ENCODE data around the gene UBE2V1.
A peak's percentile ranks its signal among the peaks of the same experiment; 100 is the strongest.
"Not testable (repeated sequence)": the region's sequence is repeated elsewhere in the genome, so short reads cannot be mapped to it uniquely, and the experiment has no call there.

Gene UBE2V1

DNA sequence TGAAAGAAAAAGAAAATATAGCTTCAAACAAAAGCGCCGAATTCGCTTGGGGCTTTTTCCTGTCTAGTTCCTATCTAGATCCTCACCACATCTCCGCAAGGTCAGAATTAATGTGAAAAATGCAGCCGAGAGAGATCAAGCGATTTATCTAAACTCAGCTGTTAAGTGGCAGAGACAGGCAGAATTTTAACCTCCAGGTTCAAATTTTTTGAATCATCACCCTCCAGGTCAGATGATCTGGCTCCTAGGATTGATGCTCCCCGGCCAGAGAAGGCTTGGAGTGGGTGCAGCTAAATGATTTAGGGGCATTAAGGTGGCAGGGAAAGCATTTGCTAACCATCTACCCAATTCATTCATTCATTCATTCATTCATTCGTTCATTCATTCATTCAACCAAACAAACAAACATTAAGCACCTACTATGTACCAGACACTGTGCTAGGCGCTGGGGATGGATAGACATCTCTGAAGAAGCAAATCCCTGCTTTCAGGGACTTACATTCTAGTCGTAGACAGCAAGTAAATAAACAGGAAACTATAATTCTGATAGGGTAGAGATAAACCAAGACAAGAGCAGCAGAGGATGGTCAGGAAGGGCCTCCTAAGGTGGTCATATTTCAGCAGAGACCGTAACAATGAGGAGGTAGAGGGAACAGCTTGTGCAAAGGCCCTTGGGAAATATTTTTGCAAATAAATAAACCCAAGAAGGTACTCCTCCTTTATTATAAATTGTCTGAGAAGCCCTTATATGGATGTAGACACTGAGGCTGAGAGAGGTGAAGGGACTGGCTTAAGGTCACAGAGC is 672 bp upstream of the UBE2V1 start:
- DNase-seq = no peak

DNA sequence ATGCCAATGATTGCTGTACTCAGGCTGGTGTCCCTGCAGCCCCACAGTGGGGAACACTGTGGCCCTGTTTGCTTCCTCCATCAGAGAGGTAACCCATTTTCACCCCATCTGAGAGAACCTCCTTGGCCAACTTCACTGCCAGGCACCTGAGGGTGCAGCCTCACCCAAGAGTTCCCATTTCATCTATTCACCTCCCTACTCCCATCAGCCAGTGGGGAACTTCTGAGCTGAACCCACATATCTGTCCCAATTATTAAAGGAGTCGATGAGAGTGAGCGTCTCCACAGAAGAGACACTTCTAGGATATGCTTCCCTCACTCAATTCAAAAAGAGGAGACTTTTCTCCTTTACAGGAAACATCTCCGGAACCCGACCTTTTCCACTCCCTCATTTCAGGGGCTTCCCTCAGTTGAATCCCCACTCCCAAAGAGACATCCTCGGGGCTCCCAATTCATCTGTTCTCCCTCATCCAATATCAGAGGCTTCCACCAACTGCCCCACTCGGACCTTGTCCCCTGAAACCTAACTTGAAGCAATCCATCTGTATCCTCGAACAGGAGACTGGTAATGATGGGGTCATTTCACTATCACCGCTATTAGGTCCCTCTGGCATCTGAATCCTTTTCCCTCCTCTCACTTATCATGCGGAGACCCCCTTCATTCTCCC is 988 bp downstream of the UBE2V1 start:
- DNase-seq = no peak

DNA sequence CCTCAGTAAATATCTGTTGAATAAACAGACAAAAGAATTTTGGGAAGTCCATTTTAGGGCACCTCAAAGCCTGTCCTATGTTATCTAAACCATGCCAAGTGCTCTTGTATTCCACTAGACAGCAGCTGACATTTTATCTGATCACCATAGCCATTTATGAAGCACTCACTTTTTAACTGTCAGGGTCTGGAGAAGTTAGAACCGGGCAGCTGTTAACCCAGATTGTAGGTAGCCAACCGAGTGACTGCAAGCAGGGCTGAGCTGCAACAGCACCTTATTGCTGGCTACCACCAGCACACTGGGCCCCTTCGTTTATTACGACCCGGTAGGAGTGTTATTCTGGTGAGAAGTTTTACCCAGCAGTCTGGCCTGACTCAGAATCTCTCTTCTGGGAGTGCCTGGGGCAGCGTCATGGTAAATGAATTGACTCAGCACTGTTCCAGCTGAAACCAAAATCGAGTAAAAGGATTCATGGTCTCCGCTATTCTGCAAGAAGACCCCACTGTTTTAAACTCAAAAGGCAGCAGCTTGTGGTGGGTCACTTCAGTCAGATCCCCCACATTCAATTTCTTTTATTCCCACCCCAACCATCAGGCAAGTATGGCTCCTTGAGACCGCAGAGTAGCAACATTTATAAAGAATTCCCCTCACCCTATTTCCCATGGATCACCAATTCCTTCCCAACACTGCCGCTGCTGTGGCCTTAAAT is 1.7 kb downstream of the UBE2V1 start:
- DNase-seq = no peak

DNA sequence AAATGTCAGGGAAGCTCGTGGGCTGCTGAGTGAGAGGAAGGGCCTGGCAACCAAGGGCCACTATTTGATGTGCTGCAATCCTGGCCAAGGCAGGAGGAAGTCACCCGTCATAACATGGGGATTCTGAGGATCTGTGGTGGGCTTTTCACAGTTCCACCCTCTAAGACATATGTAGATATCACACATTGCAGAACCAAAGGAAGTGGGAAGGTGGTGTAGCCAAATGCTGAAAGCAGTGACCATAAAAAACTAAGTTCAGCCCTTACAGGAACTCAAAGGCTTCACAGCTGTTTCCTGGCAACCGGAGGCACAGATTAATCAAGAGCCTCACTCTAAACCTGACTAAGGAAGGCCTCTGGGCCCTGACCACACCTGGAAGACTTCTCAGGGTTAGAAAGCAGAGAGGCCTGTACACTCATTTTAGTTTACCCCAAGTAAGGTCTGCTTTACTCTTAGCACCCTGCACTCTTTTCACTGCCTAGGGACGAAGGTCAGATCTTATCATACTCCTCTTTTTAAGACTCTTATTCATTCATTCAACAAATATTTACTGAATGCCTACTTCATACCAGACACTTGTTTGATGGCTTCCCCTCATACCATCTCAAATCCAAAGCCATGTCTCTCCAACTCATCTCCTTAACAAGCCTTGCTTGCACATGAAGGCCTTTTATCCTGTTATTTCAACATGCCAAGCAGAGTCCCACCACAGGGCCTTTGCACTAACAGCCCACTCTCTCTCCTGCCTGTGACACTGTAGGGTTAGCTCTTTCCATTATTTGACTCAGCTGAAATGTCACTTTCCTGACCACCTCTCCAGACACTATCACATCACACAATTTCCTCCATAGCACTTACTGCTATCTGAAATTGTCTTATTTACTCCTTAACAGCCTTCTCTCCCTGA is 2.6 kb downstream of the UBE2V1 start:
- peak; percentile 68 to 87 for DNase-seq

GRCh38 chr20:50108556-50109235 is 4.3 kb downstream of the UBE2V1 start:
- DNase-seq = no peak

- no peak for DNase-seq
These were observed 5.1 kb downstream of the UBE2V1 start for GRCh38 chr20:50107796-50108331.

DNA sequence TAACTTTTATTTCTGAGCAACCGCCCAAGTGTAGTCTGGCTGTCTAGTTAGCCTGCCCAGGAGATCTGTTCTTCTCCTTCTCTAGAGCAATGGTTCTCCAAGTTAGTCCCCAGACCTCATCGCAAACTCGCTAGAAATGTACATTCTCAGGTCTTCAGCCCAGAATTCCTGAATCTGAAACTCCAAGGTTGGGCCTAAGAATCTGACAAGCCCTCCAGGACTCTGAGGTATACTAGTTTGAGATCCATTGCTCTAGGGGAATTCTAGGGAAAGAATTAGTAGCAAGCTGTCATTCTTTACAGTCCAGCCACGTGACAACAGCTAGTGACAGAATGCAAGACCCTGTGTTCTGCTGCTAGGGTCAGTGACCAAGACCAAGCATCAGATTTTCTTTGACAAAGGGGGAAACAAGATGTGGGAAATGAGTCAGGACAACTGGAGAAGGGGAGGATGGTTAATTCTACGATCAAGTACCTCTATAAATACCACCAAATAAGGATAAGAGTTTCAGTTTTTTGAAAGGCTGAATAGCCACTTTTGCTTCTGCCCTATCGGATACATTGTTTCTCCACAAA is 5.8 kb downstream of the UBE2V1 start:
- no peak for DNase-seq

- not testable (repeated sequence) for DNase-seq
These were observed 6.3 kb downstream of the UBE2V1 start for GRCh38 chr20:50106669-50107068.

- DNase-seq = peak; percentile 63 to 83
These were observed 9.4 kb downstream of the UBE2V1 start for GRCh38 chr20:50103464-50104107.

- not testable (repeated sequence) for DNase-seq
These were observed 10.4 kb downstream of the UBE2V1 start for GRCh38 chr20:50102551-50102950.

DNA sequence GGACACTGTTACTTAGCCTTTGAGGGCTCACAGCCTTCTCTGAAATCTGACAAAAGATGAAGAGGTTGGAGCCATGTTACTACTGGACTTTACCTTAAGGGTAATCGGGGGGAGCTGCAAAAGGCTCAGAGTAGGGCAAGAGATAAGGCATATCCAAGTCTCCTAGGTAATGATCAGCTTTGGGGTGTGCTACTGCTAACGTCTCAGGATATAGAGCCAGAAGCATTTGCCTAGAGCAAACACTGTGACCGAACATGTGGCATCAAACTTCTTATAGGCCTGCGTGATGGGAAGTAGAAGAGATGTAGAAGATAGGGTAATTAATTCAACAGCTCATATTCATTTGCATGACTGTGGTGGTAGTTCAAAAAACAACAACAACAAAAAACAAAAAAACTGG is 11.1 kb downstream of the UBE2V1 start:
- DNase-seq = no peak

DNA sequence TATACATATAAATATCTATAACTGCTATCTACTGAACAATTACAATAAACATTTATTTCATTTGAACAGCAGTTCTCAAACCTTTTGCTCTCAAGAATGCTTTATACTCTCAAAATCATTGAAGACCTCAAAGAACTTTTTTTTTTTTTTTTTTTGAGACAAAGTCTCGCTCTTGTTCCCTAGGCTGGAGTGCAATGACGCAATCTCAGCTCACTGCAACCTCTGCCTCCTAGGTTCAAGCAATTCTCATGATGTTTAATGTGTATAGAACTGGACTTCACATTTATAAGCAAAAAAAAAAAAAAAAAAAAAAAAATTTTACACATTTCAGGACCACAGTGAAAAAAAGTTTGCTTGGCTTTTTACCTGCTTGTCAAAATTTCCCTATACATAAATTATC is 11.7 kb downstream of the UBE2V1 start:
- DNase-seq = no peak

GRCh38 chr20:50100552-50100951 is 12.4 kb downstream of the UBE2V1 start:
- DNase-seq = no peak

- DNase-seq = no peak
These were observed 13.4 kb downstream of the UBE2V1 start for GRCh38 chr20:50099565-50099991.

GRCh38 chr20:50099113-50099512 is 13.8 kb downstream of the UBE2V1 start:
- DNase-seq = no peak

DNA sequence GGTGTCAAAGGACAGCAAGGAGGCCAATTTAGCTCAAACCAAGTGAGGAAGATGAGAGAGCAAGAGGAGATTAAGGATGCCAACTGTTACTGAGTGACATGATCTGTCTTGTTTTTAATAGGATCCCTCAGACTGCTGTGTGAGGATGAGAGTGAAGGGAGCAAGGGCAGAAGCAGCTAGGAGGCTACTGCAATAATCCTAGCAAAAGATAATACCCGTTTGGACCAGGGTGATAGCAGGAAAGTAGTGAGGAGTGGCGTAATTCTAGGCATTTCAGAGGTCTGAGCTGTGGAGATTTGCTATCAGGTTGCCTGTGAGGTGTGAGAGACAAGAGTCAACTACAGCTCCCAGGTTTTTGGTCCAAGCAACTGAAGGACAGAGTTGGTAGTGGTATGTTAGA is 14.7 kb downstream of the UBE2V1 start:
- DNase-seq = no peak

- no peak for DNase-seq
These were observed 15.1 kb downstream of the UBE2V1 start for GRCh38 chr20:50097843-50098242.

- DNase-seq = no peak
These were observed 16.7 kb downstream of the UBE2V1 start for GRCh38 chr20:50096237-50096636.

- DNase-seq = no peak
These were observed 17.4 kb downstream of the UBE2V1 start for GRCh38 chr20:50095476-50096078.

DNA sequence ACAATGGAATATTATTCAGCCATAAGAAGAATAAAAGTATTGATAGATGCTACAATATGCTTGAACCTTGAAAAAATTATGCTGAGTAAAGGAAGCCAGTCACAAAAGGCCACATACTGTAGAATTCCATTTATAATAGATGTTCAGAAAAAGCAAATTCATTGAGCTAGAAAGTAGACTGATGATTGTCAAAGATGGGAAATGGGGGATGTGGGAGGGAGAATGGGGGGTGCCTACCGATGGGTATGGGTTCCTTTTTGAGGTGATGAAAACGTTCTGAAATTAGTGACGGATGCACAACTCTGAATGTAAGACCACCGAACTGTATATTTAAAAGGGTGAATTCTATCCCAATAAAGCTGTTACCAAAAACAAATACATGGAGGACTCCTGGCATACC is 18.4 kb downstream of the UBE2V1 start:
- DNase-seq = no peak
